Liver (tissue), 3 donors: ENCODE data around the gene DCUN1D3.

Experiments used
- GABPA ChIP-seq, 2 donors: IDR thresholded peaks in 1 of 2; conservative IDR thresholded peaks in 1 of 2; 2 replicates each; pipeline ENCODE4 v1.6.1; 2016; ENCODE audit warnings: antibody characterized with exemption in 2 of 2, mild to moderate bottlenecking in 1 of 2, moderate library complexity in 1 of 2
- JUND ChIP-seq, 2 donors: IDR thresholded peaks; 2 replicates each; pipeline ENCODE4 v1.6.1; 2016; ENCODE audit warnings: antibody characterized with exemption in 2 of 2
- RAD21 ChIP-seq, 2 donors: IDR thresholded peaks; 2 replicates each; pipeline ENCODE4 v1.6.1; 2016; ENCODE audit warnings: antibody characterized with exemption in 2 of 2, mild to moderate bottlenecking in 2 of 2
- TF ChIP-seq, protein P1 (sequence below): fragments of 150-350 bp; IDR thresholded peaks from 2 replicates; pipeline ENCODE4 v1.5.1; 2017; ENCODE audit warnings: improper control_type of control experiment, low read depth, low read length; ENCODE audit not compliant: missing input control
- TF ChIP-seq, protein P2 (sequence below): IDR thresholded peaks from 2 replicates; pipeline ENCODE4 v1.6.1; 2016; ENCODE audit warnings: antibody characterized with exemption
- TF ChIP-seq, protein P3 (sequence below): IDR thresholded peaks from 2 replicates; pipeline ENCODE4 v1.6.1; 2016; ENCODE audit warnings: antibody characterized with exemption, mild to moderate bottlenecking
- donor health status: healthy.
- donor health status: healthy.

DNA sequence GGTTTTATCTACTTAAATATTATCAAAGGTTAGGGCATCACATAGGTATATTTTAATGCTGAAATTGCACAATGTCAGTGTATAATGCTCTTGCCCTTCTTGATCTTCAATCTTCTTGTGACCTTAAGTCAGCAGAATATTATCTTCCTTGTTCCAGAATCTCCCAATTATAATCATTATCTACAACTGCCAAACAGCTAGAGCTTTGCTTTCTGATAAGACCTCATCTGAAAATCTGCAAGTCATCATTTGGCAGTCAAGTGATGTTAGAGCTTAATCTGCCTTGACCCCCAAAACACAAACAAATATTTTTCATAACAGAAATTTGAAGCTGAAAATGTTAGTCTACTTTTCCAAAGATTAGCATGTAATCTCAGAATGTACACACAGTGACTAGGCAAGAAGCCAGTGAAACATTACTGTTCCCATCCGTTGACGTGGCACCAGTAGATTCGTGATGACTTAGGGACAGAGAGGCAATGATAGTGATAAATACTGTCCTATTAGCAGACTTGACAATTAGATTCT, 74.1 kb downstream of the DCUN1D3 start:
- TF ChIP-seq JUND (IDR thresholded peaks at IDR 0.05) (no peak), GABPA (IDR thresholded peaks at IDR 0.05 in 1 of 2, conservative IDR thresholded peaks at IDR 0.05 in 1 of 2) (no peak), RAD21 (IDR thresholded peaks at IDR 0.05) (no peak)
- TF ChIP-seq, protein P1, sequence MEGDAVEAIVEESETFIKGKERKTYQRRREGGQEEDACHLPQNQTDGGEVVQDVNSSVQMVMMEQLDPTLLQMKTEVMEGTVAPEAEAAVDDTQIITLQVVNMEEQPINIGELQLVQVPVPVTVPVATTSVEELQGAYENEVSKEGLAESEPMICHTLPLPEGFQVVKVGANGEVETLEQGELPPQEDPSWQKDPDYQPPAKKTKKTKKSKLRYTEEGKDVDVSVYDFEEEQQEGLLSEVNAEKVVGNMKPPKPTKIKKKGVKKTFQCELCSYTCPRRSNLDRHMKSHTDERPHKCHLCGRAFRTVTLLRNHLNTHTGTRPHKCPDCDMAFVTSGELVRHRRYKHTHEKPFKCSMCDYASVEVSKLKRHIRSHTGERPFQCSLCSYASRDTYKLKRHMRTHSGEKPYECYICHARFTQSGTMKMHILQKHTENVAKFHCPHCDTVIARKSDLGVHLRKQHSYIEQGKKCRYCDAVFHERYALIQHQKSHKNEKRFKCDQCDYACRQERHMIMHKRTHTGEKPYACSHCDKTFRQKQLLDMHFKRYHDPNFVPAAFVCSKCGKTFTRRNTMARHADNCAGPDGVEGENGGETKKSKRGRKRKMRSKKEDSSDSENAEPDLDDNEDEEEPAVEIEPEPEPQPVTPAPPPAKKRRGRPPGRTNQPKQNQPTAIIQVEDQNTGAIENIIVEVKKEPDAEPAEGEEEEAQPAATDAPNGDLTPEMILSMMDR = no peak
- TF ChIP-seq, protein P2, sequence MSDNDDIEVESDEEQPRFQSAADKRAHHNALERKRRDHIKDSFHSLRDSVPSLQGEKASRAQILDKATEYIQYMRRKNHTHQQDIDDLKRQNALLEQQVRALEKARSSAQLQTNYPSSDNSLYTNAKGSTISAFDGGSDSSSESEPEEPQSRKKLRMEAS = no peak
- TF ChIP-seq, protein P3, sequence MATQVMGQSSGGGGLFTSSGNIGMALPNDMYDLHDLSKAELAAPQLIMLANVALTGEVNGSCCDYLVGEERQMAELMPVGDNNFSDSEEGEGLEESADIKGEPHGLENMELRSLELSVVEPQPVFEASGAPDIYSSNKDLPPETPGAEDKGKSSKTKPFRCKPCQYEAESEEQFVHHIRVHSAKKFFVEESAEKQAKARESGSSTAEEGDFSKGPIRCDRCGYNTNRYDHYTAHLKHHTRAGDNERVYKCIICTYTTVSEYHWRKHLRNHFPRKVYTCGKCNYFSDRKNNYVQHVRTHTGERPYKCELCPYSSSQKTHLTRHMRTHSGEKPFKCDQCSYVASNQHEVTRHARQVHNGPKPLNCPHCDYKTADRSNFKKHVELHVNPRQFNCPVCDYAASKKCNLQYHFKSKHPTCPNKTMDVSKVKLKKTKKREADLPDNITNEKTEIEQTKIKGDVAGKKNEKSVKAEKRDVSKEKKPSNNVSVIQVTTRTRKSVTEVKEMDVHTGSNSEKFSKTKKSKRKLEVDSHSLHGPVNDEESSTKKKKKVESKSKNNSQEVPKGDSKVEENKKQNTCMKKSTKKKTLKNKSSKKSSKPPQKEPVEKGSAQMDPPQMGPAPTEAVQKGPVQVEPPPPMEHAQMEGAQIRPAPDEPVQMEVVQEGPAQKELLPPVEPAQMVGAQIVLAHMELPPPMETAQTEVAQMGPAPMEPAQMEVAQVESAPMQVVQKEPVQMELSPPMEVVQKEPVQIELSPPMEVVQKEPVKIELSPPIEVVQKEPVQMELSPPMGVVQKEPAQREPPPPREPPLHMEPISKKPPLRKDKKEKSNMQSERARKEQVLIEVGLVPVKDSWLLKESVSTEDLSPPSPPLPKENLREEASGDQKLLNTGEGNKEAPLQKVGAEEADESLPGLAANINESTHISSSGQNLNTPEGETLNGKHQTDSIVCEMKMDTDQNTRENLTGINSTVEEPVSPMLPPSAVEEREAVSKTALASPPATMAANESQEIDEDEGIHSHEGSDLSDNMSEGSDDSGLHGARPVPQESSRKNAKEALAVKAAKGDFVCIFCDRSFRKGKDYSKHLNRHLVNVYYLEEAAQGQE = no peak
